ENCODE measurements around the gene ZNF385B.

The ZNF385B gene

DNA sequence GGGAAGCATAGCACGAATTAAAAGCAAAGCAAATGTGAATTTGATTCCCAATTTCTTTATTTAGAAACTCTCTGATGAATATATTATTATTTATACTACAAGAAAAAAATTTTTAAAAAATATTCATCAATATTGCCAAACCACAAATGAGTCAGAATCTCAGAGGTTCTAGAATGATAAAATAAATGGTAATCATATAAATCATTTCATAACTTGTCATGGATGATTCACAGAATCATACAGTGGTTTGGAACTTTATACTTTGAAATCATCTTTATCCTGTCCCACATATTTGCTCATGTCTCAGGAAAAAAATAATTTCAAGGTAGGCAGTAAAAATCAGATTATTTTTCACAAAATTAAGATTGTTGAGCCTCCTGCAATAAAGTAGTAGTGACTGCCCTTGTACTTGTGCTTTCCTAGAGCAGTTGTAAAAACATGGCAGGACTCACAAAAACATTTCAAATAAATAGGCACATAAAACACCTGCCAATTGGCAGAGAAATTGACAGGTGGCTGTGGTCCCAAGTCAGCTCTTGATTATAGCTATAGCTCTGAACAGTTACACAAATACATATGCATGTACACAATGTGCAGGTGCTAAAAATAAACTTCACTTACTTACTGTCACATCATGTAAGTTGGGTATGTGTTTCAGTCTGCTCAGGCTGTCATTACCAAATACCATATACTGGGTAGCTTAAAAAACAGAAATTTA lies 322.8 kb downstream of the ZNF385B start:
- Histone ChIP-seq H3K14ac (ENCODE audit: low read length in 2 of 2) (no peak overlapping the region), H3K9ac (ENCODE audit: low read length) (no peak overlapping the region), H4K91ac (ENCODE audit: low read length) (no peak overlapping the region), H2AFZ (ENCODE audit: low read depth, low read length) (no peak overlapping the region), H3K4me1 (ENCODE audit: control insufficient read depth, insufficient read depth, low read depth, low read length) (no peaks in the 10 kb centered on the region), H3K9me3 (ENCODE audit: control insufficient read depth, low read length) (peaks cover 6% of the 10 kb centered on the region), H3K27ac (ENCODE audit: low read length, poor library complexity, severe bottlenecking) (no peak overlapping the region), H3K4me3 (ENCODE audit: insufficient read depth in 1 of 2, low read depth in 1 of 2, low read length in 2 of 2) (no peak overlapping the region), H2BK120ac (ENCODE audit: low read depth, low read length) (no peak overlapping the region), H3K79me1 (replicated peaks; ENCODE audit: low read length, poor library complexity, severe bottlenecking) (no peaks in the 10 kb centered on the region), H2BK12ac (ENCODE audit: low read length in 2 of 2) (no peak overlapping the region), H3K23ac (ENCODE audit: low read length in 2 of 2) (no peak overlapping the region), H4K8ac (ENCODE audit: low read length) (no peak overlapping the region), H3K27me3 (ENCODE audit: control insufficient read depth in 1 of 2, insufficient read depth in 1 of 2, low read length in 2 of 2) (no peaks in the 10 kb centered on the region), H2AK5ac (ENCODE audit: low read length, severe bottlenecking) (no peak overlapping the region), H3K18ac (ENCODE audit: low read depth in 1 of 2, low read length in 2 of 2) (no peak overlapping the region), H3K36me3 (ENCODE audit: control insufficient read depth in 1 of 2, insufficient read depth in 2 of 2, low read depth in 1 of 2, low read length in 2 of 2) (no peaks in the 10 kb centered on the region), H3K4me2 (ENCODE audit: low read length, poor library complexity, severe bottlenecking) (no peak overlapping the region), H3K4ac (ENCODE audit: low read depth in 1 of 2, low read length in 2 of 2) (no peak overlapping the region), H2BK15ac (ENCODE audit: low read depth, poor library complexity, severe bottlenecking) (no peak overlapping the region), H2BK5ac (ENCODE audit: low read depth, low read length, poor library complexity, severe bottlenecking) (no peak overlapping the region)
- no CpG with 5 or more reads among the region's 1 CpG for WGBS
- no peak for DNase-seq

DNA sequence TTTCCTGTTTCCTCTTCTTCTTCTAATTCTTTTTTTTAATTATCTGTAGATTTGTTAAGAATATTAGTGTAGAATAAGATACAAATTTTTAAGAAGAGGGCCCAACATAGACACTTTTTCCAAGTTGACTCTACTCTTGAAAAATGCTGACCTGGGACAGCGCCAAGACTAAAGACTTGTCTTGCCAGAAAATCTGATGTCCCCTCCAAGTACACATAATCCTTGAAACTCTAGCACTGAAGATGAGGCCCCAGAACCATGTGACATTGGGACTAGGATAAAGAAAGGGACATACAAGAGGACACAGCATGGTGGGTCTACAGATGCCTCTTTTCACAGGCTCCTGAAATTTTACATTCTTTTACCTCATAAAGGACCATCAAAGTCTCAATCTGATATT lies 325.2 kb downstream of the ZNF385B start:
- H3K27ac ChIP-seq (ENCODE audit: low read length, poor library complexity, severe bottlenecking) = no peak overlapping the region
- no peak overlapping the region for H4K91ac ChIP-seq (ENCODE audit: low read length)
- no peak overlapping the region for H3K4me3 ChIP-seq (ENCODE audit: insufficient read depth in 1 of 2, low read depth in 1 of 2, low read length in 2 of 2)
- H3K14ac ChIP-seq (ENCODE audit: low read length in 2 of 2) = no peak overlapping the region
- no peaks in the 10 kb centered on the region for H3K27me3 ChIP-seq (ENCODE audit: control insufficient read depth in 1 of 2, insufficient read depth in 1 of 2, low read length in 2 of 2)
- H2BK15ac ChIP-seq (ENCODE audit: low read depth, poor library complexity, severe bottlenecking) = no peak overlapping the region
- H4K8ac ChIP-seq (ENCODE audit: low read length) = no peak overlapping the region
- H3K79me1 ChIP-seq (replicated peaks; ENCODE audit: low read length, poor library complexity, severe bottlenecking) = no peaks in the 10 kb centered on the region
- H2BK120ac ChIP-seq (ENCODE audit: low read depth, low read length) = no peak overlapping the region
- 100% methylated on average over 1 of the region's 1 CpG for whole genome bisulfite sequencing
- no peak for DNase-seq
- H2AK5ac ChIP-seq (ENCODE audit: low read length, severe bottlenecking) = no peak overlapping the region
- no peak overlapping the region for H3K23ac ChIP-seq (ENCODE audit: low read length in 2 of 2)
- no peak overlapping the region for H2BK5ac ChIP-seq (ENCODE audit: low read depth, low read length, poor library complexity, severe bottlenecking)
- no peaks in the 10 kb centered on the region for H3K4me1 ChIP-seq (ENCODE audit: control insufficient read depth, insufficient read depth, low read depth, low read length)
- no peak overlapping the region for H3K9ac ChIP-seq (ENCODE audit: low read length)
- no peak overlapping the region for H3K18ac ChIP-seq (ENCODE audit: low read depth in 1 of 2, low read length in 2 of 2)
- no peak overlapping the region for H2BK12ac ChIP-seq (ENCODE audit: low read length in 2 of 2)
- H3K9me3 ChIP-seq (ENCODE audit: control insufficient read depth, low read length) = peaks cover 6% of the 10 kb centered on the region
- H3K4me2 ChIP-seq (ENCODE audit: low read length, poor library complexity, severe bottlenecking) = no peak overlapping the region
- H2AFZ ChIP-seq (ENCODE audit: low read depth, low read length) = no peak overlapping the region
- H3K4ac ChIP-seq (ENCODE audit: low read depth in 1 of 2, low read length in 2 of 2) = no peak overlapping the region
- no peaks in the 10 kb centered on the region for H3K36me3 ChIP-seq (ENCODE audit: control insufficient read depth in 1 of 2, insufficient read depth in 2 of 2, low read depth in 1 of 2, low read length in 2 of 2)

GRCh38 chr2:179533875-179534274 lies 327.5 kb downstream of the ZNF385B start:
- Histone ChIP-seq H4K91ac (ENCODE audit: low read length) (no peak overlapping the region), H3K9ac (ENCODE audit: low read length) (no peak overlapping the region), H3K4me1 (ENCODE audit: control insufficient read depth, insufficient read depth, low read depth, low read length) (no peaks in the 10 kb centered on the region), H2BK15ac (ENCODE audit: low read depth, poor library complexity, severe bottlenecking) (no peak overlapping the region), H3K4ac (ENCODE audit: low read depth in 1 of 2, low read length in 2 of 2) (no peak overlapping the region), H2BK12ac (ENCODE audit: low read length in 2 of 2) (no peak overlapping the region), H3K4me2 (ENCODE audit: low read length, poor library complexity, severe bottlenecking) (no peak overlapping the region), H3K18ac (ENCODE audit: low read depth in 1 of 2, low read length in 2 of 2) (no peak overlapping the region), H3K14ac (ENCODE audit: low read length in 2 of 2) (no peak overlapping the region), H4K8ac (ENCODE audit: low read length) (no peak overlapping the region), H2AFZ (ENCODE audit: low read depth, low read length) (no peak overlapping the region), H3K4me3 (ENCODE audit: insufficient read depth in 1 of 2, low read depth in 1 of 2, low read length in 2 of 2) (no peak overlapping the region), H3K36me3 (ENCODE audit: control insufficient read depth in 1 of 2, insufficient read depth in 2 of 2, low read depth in 1 of 2, low read length in 2 of 2) (no peaks in the 10 kb centered on the region), H3K27ac (ENCODE audit: low read length, poor library complexity, severe bottlenecking) (no peak overlapping the region), H3K79me1 (replicated peaks; ENCODE audit: low read length, poor library complexity, severe bottlenecking) (no peaks in the 10 kb centered on the region), H3K23ac (ENCODE audit: low read length in 2 of 2) (no peak overlapping the region), H3K9me3 (ENCODE audit: control insufficient read depth, low read length) (no peaks in the 10 kb centered on the region), H2AK5ac (ENCODE audit: low read length, severe bottlenecking) (no peak overlapping the region), H2BK120ac (ENCODE audit: low read depth, low read length) (no peak overlapping the region), H3K27me3 (ENCODE audit: control insufficient read depth in 1 of 2, insufficient read depth in 1 of 2, low read length in 2 of 2) (no peaks in the 10 kb centered on the region), H2BK5ac (ENCODE audit: low read depth, low read length, poor library complexity, severe bottlenecking) (no peak overlapping the region)
- 100% methylated on average over 1 of the region's 1 CpG for WGBS
- DNase-seq = no peak

DNA sequence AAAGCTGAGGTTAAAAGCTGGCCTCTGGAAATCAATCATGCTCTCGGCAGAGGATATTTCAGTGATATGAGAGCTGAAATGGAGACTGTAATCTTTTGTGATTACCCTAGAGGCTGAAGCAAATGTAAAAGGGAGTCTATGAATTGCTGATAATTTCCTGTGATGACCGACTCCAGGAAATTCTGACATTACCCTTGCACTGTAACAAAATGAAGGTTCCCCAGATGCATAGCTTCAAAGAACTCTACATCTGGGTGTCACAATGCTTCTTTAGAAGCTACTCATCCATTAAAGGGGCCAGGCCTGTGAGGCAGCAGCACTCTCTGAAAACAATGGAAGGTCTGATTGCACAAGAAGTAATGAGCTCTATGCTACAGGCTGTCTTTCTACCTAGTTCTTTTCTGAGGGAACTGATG lies 328.5 kb downstream of the ZNF385B start:
- Histone ChIP-seq H2BK5ac (ENCODE audit: low read depth, low read length, poor library complexity, severe bottlenecking) (no peak overlapping the region), H3K4me2 (ENCODE audit: low read length, poor library complexity, severe bottlenecking) (no peak overlapping the region), H4K8ac (ENCODE audit: low read length) (no peak overlapping the region), H3K9ac (ENCODE audit: low read length) (no peak overlapping the region), H3K36me3 (ENCODE audit: control insufficient read depth in 1 of 2, insufficient read depth in 2 of 2, low read depth in 1 of 2, low read length in 2 of 2) (no peaks in the 10 kb centered on the region), H3K27me3 (ENCODE audit: control insufficient read depth in 1 of 2, insufficient read depth in 1 of 2, low read length in 2 of 2) (no peaks in the 10 kb centered on the region), H3K14ac (ENCODE audit: low read length in 2 of 2) (no peak overlapping the region), H4K91ac (ENCODE audit: low read length) (no peak overlapping the region), H2BK15ac (ENCODE audit: low read depth, poor library complexity, severe bottlenecking) (no peak overlapping the region), H3K4me1 (ENCODE audit: control insufficient read depth, insufficient read depth, low read depth, low read length) (no peaks in the 10 kb centered on the region), H2BK12ac (ENCODE audit: low read length in 2 of 2) (no peak overlapping the region), H3K9me3 (ENCODE audit: control insufficient read depth, low read length) (no peaks in the 10 kb centered on the region), H3K27ac (ENCODE audit: low read length, poor library complexity, severe bottlenecking) (no peak overlapping the region), H2AK5ac (ENCODE audit: low read length, severe bottlenecking) (no peak overlapping the region), H3K18ac (ENCODE audit: low read depth in 1 of 2, low read length in 2 of 2) (no peak overlapping the region), H3K79me1 (replicated peaks; ENCODE audit: low read length, poor library complexity, severe bottlenecking) (no peaks in the 10 kb centered on the region), H2BK120ac (ENCODE audit: low read depth, low read length) (no peak overlapping the region), H2AFZ (ENCODE audit: low read depth, low read length) (no peak overlapping the region), H3K4me3 (ENCODE audit: insufficient read depth in 1 of 2, low read depth in 1 of 2, low read length in 2 of 2) (no peak overlapping the region), H3K23ac (ENCODE audit: low read length in 2 of 2) (no peak overlapping the region), H3K4ac (ENCODE audit: low read depth in 1 of 2, low read length in 2 of 2) (no peak overlapping the region)
- 87% methylated on average over 2 of the region's 2 CpGs for WGBS
- DNase-seq = no peak
